GM12865 (cell line): ENCODE results near the gene ATG9A.

Experiments
- DNase-seq: peaks from one replicate; pipeline ENCODE4 v3.0.0; 2010; ENCODE audit warnings: low read depth
- H3K4me3 ChIP-seq: 2 replicates; pipeline ENCODE4 v1.5.1; 2011; ENCODE audit warnings: mild to moderate bottlenecking, low read depth, low read length, control low read depth
- TF ChIP-seq, protein P1 (sequence below): IDR thresholded peaks from 2 replicates; pipeline ENCODE4 v1.5.1; 2011; ENCODE audit warnings: low read length, control low read depth, low read depth, inconsistent platforms; ENCODE audit not compliant: insufficient read depth; ENCODE audit errors: missing control alignments

Gene ATG9A

DNA sequence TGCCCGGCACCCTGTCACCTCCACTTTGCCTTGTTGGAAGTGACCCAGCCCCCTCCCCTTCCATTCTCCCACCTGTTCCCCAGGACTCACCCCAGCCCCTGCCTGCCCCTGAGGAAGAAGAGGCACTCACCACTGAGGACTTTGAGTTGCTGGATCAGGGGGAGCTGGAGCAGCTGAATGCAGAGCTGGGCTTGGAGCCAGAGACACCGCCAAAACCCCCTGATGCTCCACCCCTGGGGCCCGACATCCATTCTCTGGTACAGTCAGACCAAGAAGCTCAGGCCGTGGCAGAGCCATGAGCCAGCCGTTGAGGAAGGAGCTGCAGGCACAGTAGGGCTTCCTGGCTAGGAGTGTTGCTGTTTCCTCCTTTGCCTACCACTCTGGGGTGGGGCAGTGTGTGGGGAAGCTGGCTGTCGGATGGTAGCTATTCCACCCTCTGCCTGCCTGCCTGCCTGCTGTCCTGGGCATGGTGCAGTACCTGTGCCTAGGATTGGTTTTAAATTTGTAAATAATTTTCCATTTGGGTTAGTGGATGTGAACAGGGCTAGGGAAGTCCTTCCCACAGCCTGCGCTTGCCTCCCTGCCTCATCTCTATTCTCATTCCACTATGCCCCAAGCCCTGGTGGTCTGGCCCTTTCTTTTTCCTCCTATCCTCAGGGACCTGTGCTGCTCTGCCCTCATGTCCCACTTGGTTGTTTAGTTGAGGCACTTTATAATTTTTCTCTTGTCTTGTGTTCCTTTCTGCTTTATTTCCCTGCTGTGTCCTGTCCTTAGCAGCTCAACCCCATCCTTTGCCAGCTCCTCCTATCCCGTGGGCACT is 46.9 kb downstream of the ATG9A start:
- H3K4me3 ChIP-seq: no peak overlapping the region
- TF ChIP-seq, protein P1, sequence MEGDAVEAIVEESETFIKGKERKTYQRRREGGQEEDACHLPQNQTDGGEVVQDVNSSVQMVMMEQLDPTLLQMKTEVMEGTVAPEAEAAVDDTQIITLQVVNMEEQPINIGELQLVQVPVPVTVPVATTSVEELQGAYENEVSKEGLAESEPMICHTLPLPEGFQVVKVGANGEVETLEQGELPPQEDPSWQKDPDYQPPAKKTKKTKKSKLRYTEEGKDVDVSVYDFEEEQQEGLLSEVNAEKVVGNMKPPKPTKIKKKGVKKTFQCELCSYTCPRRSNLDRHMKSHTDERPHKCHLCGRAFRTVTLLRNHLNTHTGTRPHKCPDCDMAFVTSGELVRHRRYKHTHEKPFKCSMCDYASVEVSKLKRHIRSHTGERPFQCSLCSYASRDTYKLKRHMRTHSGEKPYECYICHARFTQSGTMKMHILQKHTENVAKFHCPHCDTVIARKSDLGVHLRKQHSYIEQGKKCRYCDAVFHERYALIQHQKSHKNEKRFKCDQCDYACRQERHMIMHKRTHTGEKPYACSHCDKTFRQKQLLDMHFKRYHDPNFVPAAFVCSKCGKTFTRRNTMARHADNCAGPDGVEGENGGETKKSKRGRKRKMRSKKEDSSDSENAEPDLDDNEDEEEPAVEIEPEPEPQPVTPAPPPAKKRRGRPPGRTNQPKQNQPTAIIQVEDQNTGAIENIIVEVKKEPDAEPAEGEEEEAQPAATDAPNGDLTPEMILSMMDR: no peak
- DNase-seq: no peak

DNA sequence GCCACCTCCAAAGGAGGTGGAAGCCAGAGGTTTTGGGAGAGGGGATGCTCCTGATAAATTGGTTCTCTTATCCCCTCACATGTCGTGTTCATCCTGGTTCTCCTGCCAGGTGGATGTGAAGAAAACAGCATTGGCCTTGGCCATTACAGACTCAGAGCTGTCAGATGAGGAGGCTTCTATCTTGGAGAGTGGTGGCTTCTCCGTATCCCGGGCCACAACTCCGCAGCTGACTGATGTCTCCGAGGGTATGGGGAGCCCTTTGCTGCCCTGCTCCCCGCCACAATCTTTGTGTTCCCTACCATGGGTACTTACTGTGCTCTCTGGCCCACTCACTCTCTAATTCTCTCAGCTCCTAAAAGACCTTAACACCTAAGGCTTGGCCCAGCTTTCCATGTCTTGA is 47.9 kb downstream of the ATG9A start:
- TF ChIP-seq, protein P1: no peak
- no peak overlapping the region for H3K4me3 ChIP-seq
- DNase-seq: no peak

DNA sequence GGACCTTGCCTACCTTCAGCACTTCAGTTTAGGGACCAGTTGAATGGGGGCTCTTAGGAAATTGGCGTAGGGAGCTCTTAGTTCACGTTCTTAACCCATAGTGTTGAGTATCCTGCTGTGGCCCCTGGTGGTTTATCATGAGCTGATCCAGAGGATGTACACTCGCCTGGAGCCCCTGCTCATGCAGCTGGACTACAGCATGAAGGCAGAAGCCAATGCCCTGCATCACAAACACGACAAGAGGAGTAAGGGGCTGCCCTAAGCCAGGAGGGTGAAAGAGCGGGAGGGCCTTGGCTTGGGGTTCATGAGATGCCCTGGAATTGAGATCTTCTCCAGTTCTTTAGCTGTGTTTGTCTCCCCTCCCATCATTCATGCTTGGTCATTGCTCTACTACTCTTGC is 48.5 kb downstream of the ATG9A start:
- H3K4me3 ChIP-seq: no peak overlapping the region
- TF ChIP-seq, protein P1: no peak
- no peak for DNase-seq

DNA sequence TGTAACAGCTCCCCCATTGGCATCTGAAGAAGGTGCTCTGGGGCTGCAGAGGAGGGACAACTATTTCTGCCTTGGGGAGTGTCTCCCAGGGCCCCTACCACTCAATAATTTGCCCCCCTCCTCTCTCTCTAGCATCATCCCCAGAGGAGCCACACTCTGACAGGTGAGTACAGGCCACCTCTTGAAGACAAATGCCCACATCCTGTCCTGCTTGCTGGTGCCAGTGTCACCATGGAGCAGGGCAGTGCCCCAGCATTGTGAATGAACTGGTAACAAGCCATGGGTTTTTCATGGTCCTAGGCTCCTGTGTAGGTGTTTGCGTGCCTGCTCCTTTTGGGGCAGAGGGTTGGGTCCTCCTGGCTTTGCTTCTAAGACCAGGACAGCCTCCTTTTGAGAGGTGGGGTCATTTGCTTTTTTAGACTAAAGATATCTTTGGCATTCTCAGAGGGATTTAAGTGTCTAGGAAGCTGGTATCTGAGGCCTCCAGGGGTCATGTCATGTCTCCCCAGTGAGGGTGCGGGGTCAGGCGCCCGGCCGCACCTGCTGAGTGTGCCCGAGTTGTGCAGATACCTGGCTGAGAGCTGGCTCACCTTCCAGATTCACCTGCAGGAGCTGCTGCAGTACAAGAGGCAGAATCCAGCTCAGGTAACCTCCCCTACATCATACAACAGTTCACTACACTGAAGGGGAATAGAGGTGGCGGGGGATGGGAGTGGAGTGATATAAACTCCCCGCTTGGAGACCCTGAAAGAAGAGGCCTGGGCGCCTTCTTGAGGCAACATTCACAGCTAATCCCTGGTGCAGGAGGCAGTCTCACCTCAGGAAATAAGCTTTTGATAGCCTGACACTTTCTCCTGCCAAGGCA is 49.6 kb downstream of the ATG9A start:
- no peak for DNase-seq
- no peak overlapping the region for H3K4me3 ChIP-seq
- TF ChIP-seq, protein P1: no peak

DNA sequence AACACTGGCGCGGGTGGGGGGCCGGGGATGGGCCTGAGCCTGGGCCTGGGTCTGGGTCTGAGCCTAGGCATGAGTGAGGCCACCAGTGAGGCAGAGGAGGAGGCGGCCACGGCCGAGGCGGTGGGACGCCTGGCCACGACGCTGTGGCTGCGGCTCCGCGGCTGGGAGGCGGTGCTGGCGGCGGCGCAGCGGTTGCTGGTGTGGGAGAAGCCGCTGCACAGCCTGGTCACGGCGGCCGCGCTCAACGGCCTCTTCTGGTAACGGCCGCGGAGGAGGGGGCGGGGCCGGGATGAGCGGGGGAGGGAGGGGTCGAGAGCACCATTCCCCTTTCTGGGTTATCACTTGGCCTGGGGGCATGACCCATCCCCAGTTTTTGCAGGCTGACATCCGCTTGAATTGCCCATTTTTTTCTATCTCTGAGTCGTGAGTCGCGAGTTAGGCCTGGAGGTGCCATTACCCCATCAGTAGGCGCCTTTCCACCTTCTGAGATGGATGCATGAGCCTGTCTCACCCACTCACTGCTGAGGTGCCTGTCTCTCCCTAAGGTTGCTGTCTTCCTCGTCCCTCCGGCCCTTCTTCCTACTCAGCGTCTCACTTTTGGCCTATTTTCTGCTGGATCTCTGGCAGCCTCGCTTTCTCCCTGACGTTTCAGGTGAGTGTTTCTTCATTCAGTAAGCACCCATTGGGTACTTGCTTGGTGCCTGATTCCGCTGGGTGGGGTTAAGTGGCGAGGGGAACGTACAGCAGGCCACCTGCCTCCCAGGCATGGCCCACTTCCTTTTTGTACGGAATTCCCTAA is 50.9 kb downstream of the ATG9A start:
- peak; percentile 47 for DNase-seq
- peak overlapping the region; percentile 85 for H3K4me3 ChIP-seq
- TF ChIP-seq, protein P1: no peak

DNA sequence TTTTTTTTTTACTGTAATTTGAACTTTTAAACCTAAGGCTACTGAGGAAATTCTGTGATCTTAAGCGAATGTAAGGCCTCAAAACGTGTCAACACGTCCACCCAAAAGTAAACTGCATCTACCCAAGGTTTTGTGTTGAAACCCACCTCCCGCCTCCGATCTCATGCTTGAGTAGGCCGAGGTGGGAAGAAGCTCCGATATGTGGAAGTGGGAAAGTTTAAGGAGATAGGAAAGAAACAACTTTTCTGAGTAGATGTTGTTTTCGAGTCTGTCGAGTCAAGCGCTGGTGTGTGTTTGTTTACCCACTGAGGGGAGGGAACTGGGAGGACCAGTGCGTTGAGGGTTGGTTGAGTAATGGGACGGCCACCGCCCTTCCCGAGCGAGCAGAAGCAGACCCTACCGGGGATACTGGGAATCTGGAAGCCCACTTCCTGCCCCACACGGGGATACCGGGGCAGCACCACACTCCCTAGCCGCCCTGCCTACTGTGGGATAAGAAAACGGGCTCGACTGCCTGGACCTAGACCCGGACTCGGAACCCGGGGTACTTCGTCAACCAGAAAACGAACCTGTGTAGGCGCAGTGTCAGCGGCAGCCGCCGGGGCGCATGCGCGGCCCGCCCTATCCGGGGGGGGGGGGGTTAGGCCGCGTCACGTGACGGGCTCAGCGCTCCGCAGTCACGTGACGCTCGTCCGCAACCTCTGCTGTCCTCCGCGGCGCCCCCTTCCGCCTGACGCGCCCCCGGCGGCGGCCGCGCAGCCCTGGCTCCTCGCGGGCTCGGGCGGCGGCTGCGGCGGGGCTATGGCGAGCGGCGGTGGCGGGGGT is 51.7 kb downstream of the ATG9A start, which contains the start of gene RETREG2:
TSS of gene RETREG2 (plus strand) at position 724 of the 825 bp plus-strand sequence. CDS start at position 802, 78 bp downstream.
- peak within 1 kb of the TSS; percentile 88 for H3K4me3 ChIP-seq
- TF ChIP-seq, protein P1: peak; percentile 46
- peak; percentile 97 for DNase-seq
